Natural killer cell (primary cell): Measurements from ENCODE around the gene CREBBP. TPM values are rescaled to one million over a fixed set of nuclear protein-coding genes. Genes with fewer than 3 reads are reported as not detected.

Source experiments
- ATAC-seq, 3 donors: fragments of 150-1000 bp in 2 of 3; fragments of 200-7000 bp in 1 of 3; cut with Tn5 transposase; 1 replicate in 1 of 3; 2 replicates in 2 of 3; pipeline ENCODE4 v1.10.0; 2021; ENCODE audit warnings: mild to moderate bottlenecking in 2 of 3, moderate library complexity in 2 of 3
- DNase-seq, 2 donors: peaks; one replicate each; pipeline versions ENCODE4 v3.0.0 to v3.0.0-alpha.2; 2013 to 2021; ENCODE audit warnings: mixed read lengths in 1 of 2
- H3K27ac ChIP-seq: one replicate; pipeline ENCODE4 v1.5.1; 2013; ENCODE audit warnings: mild to moderate bottlenecking, low read length
- H3K27me3 ChIP-seq: one replicate; pipeline ENCODE4 v1.6.1; 2013; ENCODE audit warnings: low read length; ENCODE audit not compliant: control insufficient read depth, insufficient read depth
- H3K36me3 ChIP-seq: one replicate; pipeline ENCODE4 v1.6.1; 2013; ENCODE audit warnings: low read length; ENCODE audit not compliant: control insufficient read depth, insufficient read depth
- H3K4me1 ChIP-seq: one replicate; pipeline ENCODE4 v1.6.1; 2013; ENCODE audit warnings: low read length; ENCODE audit not compliant: control insufficient read depth, insufficient read depth
- H3K4me3 ChIP-seq: one replicate; pipeline ENCODE4 v1.5.1; 2013; ENCODE audit warnings: low read length
- H3K9me3 ChIP-seq: one replicate; pipeline ENCODE4 v1.6.1; 2013; ENCODE audit warnings: low read length; ENCODE audit not compliant: control insufficient read depth, insufficient read depth
- H3K27ac Mint-ChIP-seq, 2 donors: one replicate each; pipeline ENCODE4 v1.8.0; 2022; ENCODE audit warnings: mild to moderate bottlenecking in 2 of 2, mixed read lengths in 2 of 2, moderate library complexity in 1 of 2
- H3K27me3 Mint-ChIP-seq, 2 donors: one replicate each; pipeline ENCODE4 v1.8.0; 2022; ENCODE audit warnings: low read depth in 2 of 2, mixed read lengths in 2 of 2
- H3K36me3 Mint-ChIP-seq: one replicate; pipeline ENCODE4 v1.8.0; 2022; ENCODE audit warnings: mixed read lengths
- H3K4me1 Mint-ChIP-seq, 2 donors: one replicate each; pipeline ENCODE4 v1.8.0; 2022; ENCODE audit warnings: mixed read lengths in 2 of 2
- H3K4me3 Mint-ChIP-seq: one replicate; pipeline ENCODE4 v1.8.0; 2022; ENCODE audit warnings: mild to moderate bottlenecking, moderate library complexity, mixed read lengths
- H3K9me3 Mint-ChIP-seq, 2 donors: one replicate each; pipeline ENCODE4 v1.8.0; 2022; ENCODE audit warnings: mixed read lengths in 2 of 2
- WGBS: methylation state at CpG from one replicate; pipeline ENCODE4 v1.1.7; 2013; ENCODE audit warnings: missing lambda C conversion rate; ENCODE audit not compliant: insufficient coverage; 5-methylcytosine and 5-hydroxymethylcytosine counted together
- intact Hi-C: fragments of 100-400 bp; cut with micrococcal nuclease; formaldehyde crosslinking; loops from one replicate; pipeline ENCODE4 v1.14.2; 2022
- total RNA-seq, 4 donors: library from RNA; stranded (reverse); fragments of 120-200 nt in 1 of 4; gene quantifications; one replicate each; pipeline versions ENCODE4 v1.2.3 to v1.2.4, GENCODE V29; 2013 to 2022
- TF ChIP-seq, protein P1 (sequence below): fragments of 200-600 bp; IDR thresholded peaks from one replicate; pipeline ENCODE4 v1.8.0; 2022; ENCODE audit warnings: antibody characterized with exemption

The CREBBP gene
- total RNA-seq, 3 donors from 2014 or later (not counting 1 experiment from before 2014, with no cell fraction given) = 197 to 234 (median 224) TPM

DNA sequence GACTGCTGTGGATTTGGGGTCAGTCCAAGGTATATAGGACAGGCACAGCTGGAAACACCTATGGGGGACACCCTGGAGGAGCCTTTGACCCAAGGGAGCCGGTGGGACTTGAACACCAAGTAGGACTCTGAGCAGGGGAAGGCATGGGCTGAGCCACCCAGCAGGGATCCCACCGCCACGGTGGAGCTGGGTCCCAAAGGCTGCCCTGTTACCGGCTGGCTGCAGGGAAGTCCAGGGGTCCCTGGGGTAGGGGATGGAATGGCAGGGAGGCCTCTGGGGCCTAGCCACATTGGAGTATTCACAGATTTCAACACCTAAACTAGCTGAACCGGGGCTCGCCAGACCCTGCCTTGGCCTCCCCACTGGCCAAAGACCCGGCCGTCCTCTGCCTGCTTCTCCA is 39.7 kb upstream of the CREBBP start:
- Mint-ChIP-seq H3K36me3 (no peaks in the 10 kb centered on the region), H3K4me3 (no peak overlapping the region), H3K27ac (no peak overlapping the region), H3K4me1 (no peaks in the 10 kb centered on the region), H3K27me3 (peaks cover 6 to 8% of the 10 kb centered on the region in 2 donors), H3K9me3 (peaks cover 3% of the 10 kb centered on the region in 2 donors)
- intact Hi-C loops = no loop called here
- Histone ChIP-seq H3K9me3 (peaks cover 6% of the 10 kb centered on the region), H3K27ac (no peak overlapping the region), H3K36me3 (no peaks in the 10 kb centered on the region), H3K4me3 (no peak overlapping the region), H3K27me3 (no peaks in the 10 kb centered on the region), H3K4me1 (no peaks in the 10 kb centered on the region)
- no peak for DNase-seq
- TF ChIP-seq, protein P1, sequence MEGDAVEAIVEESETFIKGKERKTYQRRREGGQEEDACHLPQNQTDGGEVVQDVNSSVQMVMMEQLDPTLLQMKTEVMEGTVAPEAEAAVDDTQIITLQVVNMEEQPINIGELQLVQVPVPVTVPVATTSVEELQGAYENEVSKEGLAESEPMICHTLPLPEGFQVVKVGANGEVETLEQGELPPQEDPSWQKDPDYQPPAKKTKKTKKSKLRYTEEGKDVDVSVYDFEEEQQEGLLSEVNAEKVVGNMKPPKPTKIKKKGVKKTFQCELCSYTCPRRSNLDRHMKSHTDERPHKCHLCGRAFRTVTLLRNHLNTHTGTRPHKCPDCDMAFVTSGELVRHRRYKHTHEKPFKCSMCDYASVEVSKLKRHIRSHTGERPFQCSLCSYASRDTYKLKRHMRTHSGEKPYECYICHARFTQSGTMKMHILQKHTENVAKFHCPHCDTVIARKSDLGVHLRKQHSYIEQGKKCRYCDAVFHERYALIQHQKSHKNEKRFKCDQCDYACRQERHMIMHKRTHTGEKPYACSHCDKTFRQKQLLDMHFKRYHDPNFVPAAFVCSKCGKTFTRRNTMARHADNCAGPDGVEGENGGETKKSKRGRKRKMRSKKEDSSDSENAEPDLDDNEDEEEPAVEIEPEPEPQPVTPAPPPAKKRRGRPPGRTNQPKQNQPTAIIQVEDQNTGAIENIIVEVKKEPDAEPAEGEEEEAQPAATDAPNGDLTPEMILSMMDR = no peak
- no peak for ATAC-seq
- WGBS = 80% methylated on average over 7 of the region's 8 CpGs

- no peaks in the 10 kb centered on the region for H3K4me1 ChIP-seq
- TF ChIP-seq, protein P1 = no peak
- peaks cover 3% of the 10 kb centered on the region in 2 donors for H3K9me3 Mint-ChIP-seq
- peaks cover 6% of the 10 kb centered on the region for H3K9me3 ChIP-seq
- DNase-seq (no peak), ATAC-seq (no peak)
- H3K27ac ChIP-seq = no peak overlapping the region
- H3K27ac Mint-ChIP-seq = no peak overlapping the region
- H3K27me3 Mint-ChIP-seq = peaks cover 6 to 8% of the 10 kb centered on the region in 2 donors
- H3K36me3 Mint-ChIP-seq = no peaks in the 10 kb centered on the region
- H3K4me3 ChIP-seq = no peak overlapping the region
- WGBS = 78% methylated on average over 6 of the region's 6 CpGs
- H3K4me1 Mint-ChIP-seq = no peaks in the 10 kb centered on the region
- intact Hi-C loops = no loop called here
- no peaks in the 10 kb centered on the region for H3K27me3 ChIP-seq
- no peaks in the 10 kb centered on the region for H3K36me3 ChIP-seq
- H3K4me3 Mint-ChIP-seq = no peak overlapping the region
These were observed 38.9 kb upstream of the CREBBP start for GRCh38 chr16:3919413-3919812.

DNA sequence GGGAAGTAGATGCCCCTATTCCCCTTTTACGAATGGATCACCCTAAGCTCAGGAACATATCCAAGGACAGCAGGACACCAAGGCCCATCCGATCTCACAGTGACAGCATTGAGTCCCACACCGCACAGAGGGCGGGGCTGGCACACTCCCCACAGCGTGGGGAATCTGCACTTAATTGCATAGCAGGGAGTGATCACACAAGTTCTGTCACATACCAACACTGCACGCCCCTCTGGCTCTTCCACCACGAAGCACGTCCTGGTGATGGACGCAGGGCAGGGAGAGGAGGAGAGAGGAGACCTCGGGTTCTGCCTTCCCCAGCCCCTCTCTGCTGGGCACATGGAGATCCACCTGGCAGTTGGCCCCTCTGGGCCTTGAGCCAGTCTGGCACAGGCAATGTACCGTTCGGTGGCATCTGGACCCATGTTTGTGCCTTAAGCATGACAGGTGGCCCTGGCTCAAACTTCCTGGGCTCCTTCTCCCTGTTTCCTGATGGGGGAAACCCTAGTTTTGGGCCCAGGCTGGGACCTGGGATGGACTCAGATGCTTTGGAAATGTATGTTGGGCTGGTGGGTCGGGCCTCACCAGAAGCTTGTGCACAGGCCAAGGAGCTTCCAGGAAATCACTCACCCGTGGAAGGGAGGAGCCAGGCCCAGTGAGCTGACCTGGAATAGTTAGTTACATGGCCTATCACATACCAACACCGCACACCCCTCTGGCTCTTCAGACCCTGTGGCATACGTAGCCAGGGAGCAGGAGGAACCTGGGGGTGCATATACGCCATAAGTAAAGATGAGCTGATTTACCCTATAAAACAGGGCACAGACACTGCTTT is 35.1 kb upstream of the CREBBP start:
- H3K4me3 ChIP-seq = no peak overlapping the region
- no peaks in the 10 kb centered on the region for H3K4me1 Mint-ChIP-seq
- H3K4me1 ChIP-seq = no peaks in the 10 kb centered on the region
- TF ChIP-seq, protein P1 = no peak
- DNase-seq (no peak), ATAC-seq (no peak)
- H3K27ac ChIP-seq = no peak overlapping the region
- H3K27ac Mint-ChIP-seq = no peak overlapping the region
- no peaks in the 10 kb centered on the region for H3K36me3 ChIP-seq
- no peak overlapping the region for H3K4me3 Mint-ChIP-seq
- H3K9me3 ChIP-seq = peaks cover 6% of the 10 kb centered on the region
- no peaks in the 10 kb centered on the region for H3K27me3 ChIP-seq
- 92% methylated on average over 15 of the region's 17 CpGs for WGBS
- intact Hi-C loops = no loop called here
- peaks cover 3% of the 10 kb centered on the region in 2 donors for H3K9me3 Mint-ChIP-seq
- H3K27me3 Mint-ChIP-seq = peaks cover 2 to 14% of the 10 kb centered on the region in 2 donors
- H3K36me3 Mint-ChIP-seq = no peaks in the 10 kb centered on the region
